Pancreas (tissue), 10 donors: ENCODE results near the gene MFSD6. TPM values are rescaled to one million over a fixed set of nuclear protein-coding genes. Genes with fewer than 3 reads are reported as not detected.

ENCODE experiments used
- ATAC-seq, 4 donors: fragments of 200-7000 bp; cut with Tn5 transposase; one replicate each; pipeline versions ENCODE4 v1.8.0 to v1.9.1; 2020; ENCODE audit warnings: mild to moderate bottlenecking in 4 of 4, moderate library complexity in 4 of 4
- DNase-seq, 6 donors: peaks; one replicate each; pipeline ENCODE4 v3.0.0-alpha.2; 2020
- FAIRE-seq: peaks from 2 replicates; lab custom pipeline; 2012; peaks lifted over from hg19 to GRCh38; lab: Jason Lieb, UNC
- H3K27ac ChIP-seq, 4 donors: fragments of 200-600 bp; sonication (generic); 1 replicate in 3 of 4; 2 replicates in 1 of 4; pipeline versions ENCODE4 v1.5.0 to v1.8.0; 2020
- H3K27me3 ChIP-seq, 4 donors: fragments of 200-600 bp; one replicate each; pipeline ENCODE4 v1.8.0; 2021
- H3K36me3 ChIP-seq, 3 donors: fragments of 200-600 bp; sonication (generic) in 1 of 3; one replicate each; pipeline versions ENCODE4 v1.5.0 to v1.8.0; 2020 to 2021
- H3K4me1 ChIP-seq, 3 donors: fragments of 200-600 bp; one replicate each; pipeline ENCODE4 v1.8.0; 2021
- H3K4me3 ChIP-seq, 4 donors: fragments of 200-600 bp; sonication (generic) in 2 of 4; one replicate each; pipeline versions ENCODE4 v1.5.0 to v1.8.0; 2020 to 2021
- H3K9me3 ChIP-seq, 4 donors: fragments of 200-600 bp; one replicate each; pipeline ENCODE4 v1.8.0; 2021
- WGBS, 2 donors: extraction: QIAGEN DNeasy Blood & Tissue Kit; methylation state at CpG; one replicate each; pipeline ENCODE4 v1.1.7; 2013; 5-methylcytosine and 5-hydroxymethylcytosine counted together
- intact Hi-C, 3 donors: fragments of 100-400 bp; cut with DNase I; formaldehyde crosslinking; loops; one replicate each; pipeline versions ENCODE4 v1.11.1 to v1.14.2; 2022
- polyA plus RNA-seq, 2 donors: library from polyadenylated mRNA; stranded (reverse); fragments of 200-250 nt; gene quantifications; one replicate each; pipeline ENCODE4 v1.2.3, GENCODE V29; 2013
- total RNA-seq, 6 donors: library from RNA; stranded (reverse); fragmentation: NEBNext Ultra II Directional in 4 of 6; extraction: Animal tissue kit (Norgen Biotek cat#: 25700) in 4 of 6; gene quantifications; one replicate each; pipeline versions ENCODE4 v1.2.1 to v1.2.4, GENCODE V29; 2021 to 2023
- TF ChIP-seq, protein P1 (sequence below), 4 donors: fragments of 200-600 bp; sonication (generic) in 3 of 4; IDR thresholded peaks; one replicate each; pipeline versions ENCODE4 v1.5.0 to v1.8.0; 2021; ENCODE audit warnings: antibody characterized with exemption in 4 of 4
- donor health status: healthy with polysubstance abuse.
- donor health status: DM: no; HTN: no; CAD: no; lungs with moderate emphysema.
- donor health status: DM: no; HTN: no; CAD: no.
- donor health status: control.
- donor health status: control.
- donor health status: Bipolar disorder and iron deficiency.
- donor health status: DM: yes; HTN: yes; CAD: no.
- donor health status: DM: no; HTN: no; CAD: no.
- donor health status: DM: no; HTN: no; CAD: no.
- donor health status: DM: yes; HTN: yes; CAD: no.

The MFSD6 gene
- total and polyA plus RNA-seq, 8 donors = 5.3 to 22.9 (median 15.4) TPM

DNA sequence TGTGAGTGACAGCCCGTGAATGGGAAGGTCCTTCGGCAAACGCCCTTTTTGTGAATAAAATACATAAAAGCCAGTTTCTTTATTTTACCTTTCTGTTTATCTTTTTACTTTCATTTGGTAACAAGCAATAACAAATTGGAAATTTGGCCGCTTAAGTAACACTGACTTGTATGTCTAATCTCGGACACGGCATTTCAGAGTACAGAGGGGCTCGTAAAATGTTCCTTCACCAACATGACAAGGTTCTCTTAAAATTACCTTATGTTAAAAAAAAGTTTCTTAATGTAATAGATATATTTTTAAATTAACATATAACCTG, 126.9 kb downstream of the MFSD6 start:
- FAIRE-seq = peak; percentile 43
- TF ChIP-seq, protein P1, sequence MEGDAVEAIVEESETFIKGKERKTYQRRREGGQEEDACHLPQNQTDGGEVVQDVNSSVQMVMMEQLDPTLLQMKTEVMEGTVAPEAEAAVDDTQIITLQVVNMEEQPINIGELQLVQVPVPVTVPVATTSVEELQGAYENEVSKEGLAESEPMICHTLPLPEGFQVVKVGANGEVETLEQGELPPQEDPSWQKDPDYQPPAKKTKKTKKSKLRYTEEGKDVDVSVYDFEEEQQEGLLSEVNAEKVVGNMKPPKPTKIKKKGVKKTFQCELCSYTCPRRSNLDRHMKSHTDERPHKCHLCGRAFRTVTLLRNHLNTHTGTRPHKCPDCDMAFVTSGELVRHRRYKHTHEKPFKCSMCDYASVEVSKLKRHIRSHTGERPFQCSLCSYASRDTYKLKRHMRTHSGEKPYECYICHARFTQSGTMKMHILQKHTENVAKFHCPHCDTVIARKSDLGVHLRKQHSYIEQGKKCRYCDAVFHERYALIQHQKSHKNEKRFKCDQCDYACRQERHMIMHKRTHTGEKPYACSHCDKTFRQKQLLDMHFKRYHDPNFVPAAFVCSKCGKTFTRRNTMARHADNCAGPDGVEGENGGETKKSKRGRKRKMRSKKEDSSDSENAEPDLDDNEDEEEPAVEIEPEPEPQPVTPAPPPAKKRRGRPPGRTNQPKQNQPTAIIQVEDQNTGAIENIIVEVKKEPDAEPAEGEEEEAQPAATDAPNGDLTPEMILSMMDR (IDR thresholded peaks at IDR 0.05) = no peak
- Histone ChIP-seq H3K27me3 (no peaks in the 10 kb centered on the region), H3K4me3 (peak overlapping the region; percentile 70 to 93 (median 78)), H3K9me3 (no peaks in the 10 kb centered on the region), H3K27ac (peak overlapping the region; percentile 84 to 94 (median 90)), H3K36me3 (no peaks in the 10 kb centered on the region), H3K4me1 (peaks cover 0 to 5% (median 3%) of the 10 kb centered on the region in 3 donors)
- no peak for ATAC-seq
- no peak for DNase-seq
- 1 to 4% methylated on average over 7 of the region's 7 CpGs for WGBS, 2 donors
- intact Hi-C loops = no loop called here

DNA sequence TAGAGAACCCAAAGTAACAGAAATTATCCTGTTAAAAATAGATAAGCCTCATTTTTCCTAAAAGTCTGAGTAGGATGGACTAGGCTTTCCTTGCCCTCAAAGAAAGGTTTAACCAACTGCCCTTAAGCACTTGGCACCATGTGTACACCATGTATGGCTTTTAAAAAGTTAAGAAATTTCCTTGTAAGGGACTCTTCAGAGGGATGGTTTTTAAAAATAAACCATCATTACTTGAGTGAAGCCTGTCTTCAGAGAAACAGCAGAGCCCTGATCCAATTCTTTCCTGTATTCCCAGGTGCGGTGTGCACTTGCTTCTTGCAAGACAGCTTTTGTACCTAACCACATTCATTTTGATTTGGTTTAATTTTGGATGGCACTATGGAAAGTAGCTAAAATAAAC, 127.4 kb downstream of the MFSD6 start:
- WGBS, 2 donors = 45 to 59% methylated on average over 1 of the region's 1 CpG
- TF ChIP-seq, protein P1 (IDR thresholded peaks at IDR 0.05) = no peak
- no peaks in the 10 kb centered on the region for H3K27me3 ChIP-seq
- H3K27ac ChIP-seq = peak overlapping the region in 2 of 4 donors; percentile 93 to 94
- intact Hi-C loops = no loop called here
- peak overlapping the region in 3 of 4 donors; percentile 71 to 93 (median 86) for H3K4me3 ChIP-seq
- FAIRE-seq (no peak), ATAC-seq (no peak), DNase-seq (no peak)
- no peaks in the 10 kb centered on the region for H3K9me3 ChIP-seq
- no peaks in the 10 kb centered on the region for H3K36me3 ChIP-seq
- peaks cover 0 to 5% (median 3%) of the 10 kb centered on the region in 3 donors for H3K4me1 ChIP-seq

DNA sequence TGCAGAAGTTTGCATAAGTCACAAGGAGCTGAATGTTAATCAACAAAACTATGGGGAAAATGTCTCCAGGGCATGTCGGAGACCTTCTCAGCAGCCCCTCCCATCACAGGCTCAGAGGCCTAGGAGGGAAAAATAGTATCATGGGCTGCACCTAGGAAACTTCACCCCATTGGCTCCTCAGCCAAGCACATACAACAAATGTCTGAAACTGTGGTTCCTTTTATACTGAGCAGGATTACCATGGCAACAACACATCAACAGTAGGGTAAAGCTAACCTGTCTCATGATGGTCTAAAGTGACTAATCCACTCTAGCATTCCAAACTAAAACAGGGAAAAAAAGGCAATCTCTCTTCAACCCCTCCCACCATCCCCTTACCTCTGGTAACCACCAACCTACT, 129.6 kb downstream of the MFSD6 start:
- no peak overlapping the region for H3K27ac ChIP-seq
- no peak overlapping the region for H3K4me3 ChIP-seq
- WGBS, 2 donors = 96 to 100% methylated on average over 1 of the region's 1 CpG
- peaks cover 0 to 5% (median 3%) of the 10 kb centered on the region in 3 donors for H3K4me1 ChIP-seq
- ATAC-seq (no peak), DNase-seq (no peak), FAIRE-seq (no peak)
- intact Hi-C loops = no loop called here
- H3K27me3 ChIP-seq = no peaks in the 10 kb centered on the region
- H3K9me3 ChIP-seq = no peaks in the 10 kb centered on the region
- TF ChIP-seq, protein P1 (IDR thresholded peaks at IDR 0.05) = no peak
- H3K36me3 ChIP-seq = no peaks in the 10 kb centered on the region

DNA sequence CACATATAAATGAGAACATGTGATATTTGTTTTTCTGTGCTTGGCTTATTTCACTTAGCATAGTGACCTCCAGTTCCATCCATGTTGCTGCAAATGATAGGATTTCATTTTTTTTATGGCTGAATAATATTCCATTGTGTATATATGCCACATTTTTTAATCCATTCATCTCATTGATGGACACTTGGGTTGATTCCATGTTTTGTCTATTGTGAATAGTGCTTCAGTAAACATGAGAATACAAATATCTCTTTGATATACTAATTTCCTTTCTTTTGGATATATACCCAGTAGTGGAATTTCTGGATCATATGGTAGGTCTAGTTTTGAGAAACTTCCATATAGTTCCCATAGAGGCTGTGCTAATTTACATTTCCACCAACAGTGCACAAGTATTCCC, 130.0 kb downstream of the MFSD6 start:
- H3K27me3 ChIP-seq = no peaks in the 10 kb centered on the region
- no peaks in the 10 kb centered on the region for H3K9me3 ChIP-seq
- TF ChIP-seq, protein P1 (IDR thresholded peaks at IDR 0.05) = no peak
- no peak overlapping the region for H3K4me3 ChIP-seq
- DNase-seq = no peak
- no peaks in the 10 kb centered on the region for H3K36me3 ChIP-seq
- intact Hi-C loops = no loop called here
- H3K27ac ChIP-seq = no peak overlapping the region
- FAIRE-seq = no peak
- no peak for ATAC-seq
- peaks cover 0 to 5% (median 2%) of the 10 kb centered on the region in 3 donors for H3K4me1 ChIP-seq

DNA sequence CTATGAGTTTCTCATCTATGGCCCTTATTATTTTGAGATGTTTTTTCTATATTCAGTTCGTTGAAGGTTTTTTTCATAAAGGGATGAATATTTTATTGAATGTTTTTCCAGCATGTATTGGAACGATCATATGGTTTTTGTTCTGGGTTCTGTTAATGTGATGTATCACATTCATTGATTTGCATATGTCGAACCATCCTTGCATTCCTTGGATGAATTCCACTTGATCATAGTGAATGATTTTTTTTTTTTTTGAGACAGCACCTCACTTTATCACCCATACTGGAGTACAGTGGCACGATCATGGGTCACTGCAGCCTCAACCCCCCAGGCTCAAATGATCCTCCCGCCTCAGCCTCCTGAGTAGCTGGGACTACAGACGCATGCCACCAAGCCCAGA, 131.9 kb downstream of the MFSD6 start:
- Histone ChIP-seq H3K9me3 (no peaks in the 10 kb centered on the region), H3K4me1 (no peaks in the 10 kb centered on the region), H3K27ac (no peak overlapping the region), H3K27me3 (no peaks in the 10 kb centered on the region), H3K36me3 (no peaks in the 10 kb centered on the region), H3K4me3 (no peak overlapping the region)
- ATAC-seq (no peak), FAIRE-seq (no peak), DNase-seq (no peak)
- TF ChIP-seq, protein P1 (IDR thresholded peaks at IDR 0.05) = no peak
- intact Hi-C loops = no loop called here
- WGBS, 2 donors = 93 to 95% methylated on average over 6 of the region's 6 CpGs
